HG03442 (cell line): ENCODE measurements around the gene SYNE2.
"Not testable (repeated sequence)": the region's sequence is repeated elsewhere in the genome, so short reads cannot be mapped to it uniquely, and the experiment has no call there.

Experiments used
- ATAC-seq: cut with Tn5 transposase; IDR thresholded peaks from one replicate; pipeline ENCODE4 v1.9.1; 2021; ENCODE audit warnings: mild to moderate bottlenecking, moderate library complexity; ENCODE audit not compliant: unreplicated experiment

The SYNE2 gene

DNA sequence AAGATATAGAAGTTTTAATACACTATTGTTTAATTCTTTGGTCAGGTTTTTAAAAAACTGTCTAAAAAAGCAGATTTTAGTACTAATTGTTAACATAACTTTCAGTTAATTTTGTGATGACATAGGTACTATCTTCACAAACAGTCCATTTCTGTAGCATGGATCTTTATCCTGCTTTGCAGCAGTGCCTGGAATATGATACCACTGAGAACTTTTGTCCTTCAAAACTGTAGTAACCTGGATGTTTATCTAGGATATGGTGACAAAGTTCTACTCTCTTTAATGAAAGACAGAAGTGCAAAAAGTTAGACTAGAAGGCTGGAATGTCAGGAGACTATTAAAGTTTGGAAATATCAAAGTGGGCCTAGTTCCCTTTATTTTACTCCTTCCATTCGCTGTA, 159.9 kb downstream of the SYNE2 start:
- ATAC-seq, result no peak

DNA sequence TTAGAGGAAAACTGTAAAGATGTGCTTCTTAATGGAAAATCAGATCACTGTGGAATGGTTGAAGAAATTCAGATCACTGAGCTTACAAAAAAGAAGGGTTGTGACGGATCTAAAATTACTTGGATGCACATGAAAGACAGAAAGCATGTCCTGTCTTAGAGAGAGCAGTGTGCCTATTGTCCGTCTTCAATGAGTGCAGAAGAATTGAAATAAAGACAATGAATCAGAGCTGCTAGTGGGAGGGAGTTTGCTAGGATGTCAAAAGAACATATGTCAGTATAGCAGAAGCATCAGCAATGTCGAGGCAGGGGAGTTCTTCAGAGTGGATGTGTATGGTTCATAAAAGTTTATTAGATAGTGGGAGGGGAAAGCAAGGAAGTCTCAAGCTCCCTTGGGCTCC, 172.7 kb downstream of the SYNE2 start:
- no peak for ATAC-seq

DNA sequence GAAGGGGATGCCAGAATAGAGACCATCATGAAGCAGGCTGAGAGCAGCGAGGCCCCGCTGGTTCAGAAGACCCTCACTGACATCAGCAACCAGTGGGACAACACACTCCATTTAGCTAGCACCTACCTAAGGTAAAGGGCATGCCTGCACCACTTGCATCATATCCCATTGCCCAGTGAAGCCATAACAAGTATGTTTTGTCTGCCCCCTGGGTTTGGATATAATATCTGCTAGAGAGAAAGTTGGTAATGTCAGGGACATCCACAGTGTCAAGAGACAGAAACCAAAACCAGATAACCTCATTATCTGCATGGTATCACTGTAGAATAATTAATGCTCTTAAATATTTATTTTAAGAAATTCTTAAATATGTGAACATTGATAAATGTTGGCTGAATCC, 173.8 kb downstream of the SYNE2 start:
- ATAC-seq, result no peak

DNA sequence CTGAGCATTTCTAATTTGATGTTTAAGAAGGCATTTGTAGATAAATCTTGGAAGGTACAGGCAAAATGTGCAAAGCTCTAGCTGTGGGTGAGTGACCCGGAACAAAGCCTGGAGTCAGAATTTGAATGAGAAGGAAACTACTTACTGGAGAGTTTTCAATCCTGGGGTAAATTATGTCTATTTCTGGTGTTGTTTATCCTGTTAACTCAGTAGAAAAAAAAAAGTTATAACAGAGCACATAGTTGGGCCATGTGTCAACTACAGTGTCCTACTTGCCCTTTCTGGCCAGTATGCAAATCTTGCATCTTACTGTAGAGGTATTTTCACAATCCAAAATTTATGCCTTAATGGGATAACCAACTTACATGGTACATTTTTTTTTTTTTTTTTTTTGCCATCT, 182.3 kb downstream of the SYNE2 start:
- ATAC-seq, result no peak

DNA sequence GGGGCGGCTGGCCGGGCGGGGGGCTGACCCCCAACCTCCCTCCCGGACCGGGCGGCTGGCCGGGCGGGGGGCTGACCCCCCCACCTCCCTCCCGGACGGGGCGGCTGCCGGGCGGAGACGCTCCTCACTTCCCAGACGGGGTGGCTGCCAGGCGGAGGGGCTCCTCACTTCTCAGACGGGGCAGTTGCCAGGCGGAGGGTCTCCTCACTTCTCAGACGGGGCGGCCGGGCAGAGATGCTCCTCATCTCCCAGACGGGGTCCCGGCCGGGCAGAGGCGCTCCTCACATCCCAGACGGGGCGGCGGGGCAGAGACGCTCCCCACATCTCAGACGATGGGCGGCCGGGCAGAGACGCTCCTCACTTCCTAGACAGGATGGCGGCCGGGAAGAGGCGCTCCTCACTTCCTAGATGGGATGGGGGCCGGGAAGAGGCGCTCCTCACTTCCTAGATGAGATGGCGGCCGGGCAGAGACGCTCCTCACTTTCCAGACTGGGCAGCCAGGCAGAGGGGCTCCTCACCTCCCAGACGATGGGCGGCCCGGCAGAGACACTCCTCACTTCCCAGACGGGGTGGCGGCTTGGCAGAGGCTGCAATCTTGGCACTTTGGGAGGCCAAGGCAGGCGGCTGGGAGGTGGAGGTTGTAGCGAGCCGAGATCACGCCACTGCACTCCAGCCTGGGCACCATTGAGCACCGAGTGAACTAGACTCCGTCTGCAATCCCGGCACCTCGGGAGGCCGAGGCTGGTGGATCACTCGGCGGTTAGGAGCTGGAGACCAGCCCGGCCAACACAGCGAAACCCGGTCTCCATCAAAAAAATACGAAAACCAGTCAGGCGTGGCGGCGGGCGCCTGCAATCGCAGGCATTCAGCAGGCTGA, 185.3 kb downstream of the SYNE2 start:
- ATAC-seq, result not testable (repeated sequence)

DNA sequence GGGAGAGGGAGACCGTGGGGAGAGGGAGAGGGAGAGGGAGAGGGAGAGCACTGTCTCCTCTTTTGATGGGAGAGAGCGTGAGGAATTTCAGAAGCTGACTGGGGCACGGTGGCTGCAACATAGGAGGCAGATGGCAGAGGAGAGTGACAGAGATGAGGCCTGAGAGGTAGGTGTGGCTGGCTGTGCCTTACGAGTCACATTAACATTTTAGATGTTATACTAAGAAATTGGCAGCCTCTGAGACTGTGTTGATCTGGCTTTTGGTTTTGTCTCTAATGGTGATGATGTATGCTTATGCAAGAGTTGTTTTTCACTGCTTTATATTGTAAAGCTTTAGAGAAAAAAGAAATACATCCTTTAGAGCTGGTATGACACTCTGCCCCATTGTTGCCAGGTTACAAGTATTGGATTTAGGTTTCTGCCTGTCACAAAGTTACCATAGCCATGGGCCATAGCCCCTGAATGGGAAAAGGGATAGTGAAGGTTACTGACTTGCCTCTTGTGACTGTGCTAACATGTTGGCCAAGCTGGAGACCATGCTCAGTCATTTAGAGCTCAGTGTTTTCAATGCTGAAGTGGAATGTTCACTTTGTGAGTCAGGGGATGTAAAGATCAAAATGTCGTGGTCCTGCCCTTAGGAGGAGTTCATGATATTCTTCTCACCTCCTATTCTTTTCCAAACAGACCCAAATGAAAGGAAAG, 186.2 kb downstream of the SYNE2 start:
- no peak for ATAC-seq

DNA sequence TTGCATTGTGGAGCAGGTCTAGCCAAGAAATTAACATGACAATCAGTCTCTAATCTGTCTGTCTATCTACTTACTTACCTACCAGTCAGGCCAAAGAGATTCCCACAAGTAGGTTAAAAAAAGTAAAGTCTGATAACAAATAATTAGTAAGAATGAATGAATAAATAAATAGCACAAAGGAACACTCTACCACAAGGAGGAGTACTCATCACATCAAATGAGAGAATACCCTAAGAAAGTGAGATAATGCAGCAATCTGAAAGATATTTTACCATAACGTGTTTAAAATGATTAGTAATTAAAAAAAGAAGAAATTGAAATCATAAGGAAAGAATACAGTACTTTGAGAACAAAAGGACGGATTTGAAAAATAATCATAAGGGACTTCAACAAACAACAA, 187.2 kb downstream of the SYNE2 start:
- no peak for ATAC-seq

DNA sequence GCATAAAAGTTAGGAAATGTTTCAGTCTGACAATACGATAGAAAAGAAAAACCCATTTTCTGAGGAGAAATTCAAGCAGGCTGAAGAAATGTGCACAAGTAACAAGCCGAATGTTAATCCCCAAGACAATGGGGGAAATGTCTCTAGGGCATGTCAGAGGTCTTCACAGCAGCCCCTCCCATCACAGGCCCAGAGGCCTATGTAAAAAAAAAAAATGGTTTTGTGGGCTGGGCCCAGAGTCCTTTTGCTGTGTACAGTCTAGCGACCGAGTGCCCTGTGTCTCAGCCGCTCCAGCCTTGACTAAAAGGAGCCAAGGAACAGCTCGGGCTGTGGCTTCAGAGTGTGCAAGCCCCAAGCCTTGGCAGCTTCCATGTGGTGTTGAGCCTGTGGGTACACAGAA, 190.5 kb downstream of the SYNE2 start:
- ATAC-seq, result not testable (repeated sequence)

DNA sequence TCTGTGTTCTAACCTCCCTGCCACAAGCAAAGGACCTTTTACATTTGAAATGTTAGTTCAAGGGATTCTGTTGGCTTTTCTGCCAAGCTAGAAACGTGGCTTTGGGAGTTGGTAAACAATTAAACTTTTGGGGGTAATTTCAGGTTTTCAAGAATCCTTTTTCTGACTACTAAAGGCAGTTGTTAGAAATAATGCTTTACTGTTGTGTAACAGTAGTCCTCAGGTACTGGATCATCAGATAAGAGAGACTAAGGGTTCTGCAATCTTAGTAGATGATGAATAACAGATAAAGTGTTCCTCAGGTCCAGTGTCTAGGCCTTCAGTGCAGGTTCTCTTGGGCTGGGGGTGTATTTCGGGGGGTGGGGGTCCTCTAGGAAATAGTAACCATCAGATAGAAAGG, 192.3 kb downstream of the SYNE2 start:
- no peak for ATAC-seq

DNA sequence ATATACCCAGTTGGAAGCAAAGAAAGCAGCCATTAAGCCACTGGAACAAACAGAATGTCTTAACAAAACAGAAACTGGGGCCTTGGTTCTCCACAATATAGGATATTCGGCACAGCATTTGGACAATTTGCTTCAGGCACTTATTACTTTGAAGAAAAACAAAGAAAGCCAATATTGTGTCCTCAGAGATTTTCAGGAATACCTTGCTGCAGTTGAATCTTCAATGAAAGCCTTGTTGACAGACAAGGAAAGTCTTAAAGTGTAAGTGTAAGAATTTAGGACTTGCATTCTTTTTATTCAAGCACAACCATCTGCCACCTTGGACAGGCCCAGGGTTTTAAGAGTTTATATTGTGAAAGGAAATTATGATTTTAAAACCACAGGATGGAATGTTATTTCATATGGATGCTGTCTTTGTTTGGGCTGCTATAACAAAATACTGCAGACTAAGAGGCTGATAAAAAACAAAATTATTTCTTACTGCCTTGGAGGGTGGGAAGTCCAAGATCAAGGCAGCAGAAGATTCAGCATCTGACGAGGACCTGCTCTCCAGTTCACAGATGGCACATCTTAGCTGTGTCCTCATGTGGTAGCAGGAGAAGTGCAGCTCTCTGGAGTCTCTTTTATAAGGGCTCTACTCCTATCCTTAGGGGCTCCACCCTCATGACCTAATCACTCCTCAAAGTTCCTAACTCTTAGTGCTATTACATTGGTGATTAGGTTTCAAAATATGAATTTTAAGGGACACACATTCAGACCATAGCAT, 197.0 kb downstream of the SYNE2 start:
- ATAC-seq, result no peak

DNA sequence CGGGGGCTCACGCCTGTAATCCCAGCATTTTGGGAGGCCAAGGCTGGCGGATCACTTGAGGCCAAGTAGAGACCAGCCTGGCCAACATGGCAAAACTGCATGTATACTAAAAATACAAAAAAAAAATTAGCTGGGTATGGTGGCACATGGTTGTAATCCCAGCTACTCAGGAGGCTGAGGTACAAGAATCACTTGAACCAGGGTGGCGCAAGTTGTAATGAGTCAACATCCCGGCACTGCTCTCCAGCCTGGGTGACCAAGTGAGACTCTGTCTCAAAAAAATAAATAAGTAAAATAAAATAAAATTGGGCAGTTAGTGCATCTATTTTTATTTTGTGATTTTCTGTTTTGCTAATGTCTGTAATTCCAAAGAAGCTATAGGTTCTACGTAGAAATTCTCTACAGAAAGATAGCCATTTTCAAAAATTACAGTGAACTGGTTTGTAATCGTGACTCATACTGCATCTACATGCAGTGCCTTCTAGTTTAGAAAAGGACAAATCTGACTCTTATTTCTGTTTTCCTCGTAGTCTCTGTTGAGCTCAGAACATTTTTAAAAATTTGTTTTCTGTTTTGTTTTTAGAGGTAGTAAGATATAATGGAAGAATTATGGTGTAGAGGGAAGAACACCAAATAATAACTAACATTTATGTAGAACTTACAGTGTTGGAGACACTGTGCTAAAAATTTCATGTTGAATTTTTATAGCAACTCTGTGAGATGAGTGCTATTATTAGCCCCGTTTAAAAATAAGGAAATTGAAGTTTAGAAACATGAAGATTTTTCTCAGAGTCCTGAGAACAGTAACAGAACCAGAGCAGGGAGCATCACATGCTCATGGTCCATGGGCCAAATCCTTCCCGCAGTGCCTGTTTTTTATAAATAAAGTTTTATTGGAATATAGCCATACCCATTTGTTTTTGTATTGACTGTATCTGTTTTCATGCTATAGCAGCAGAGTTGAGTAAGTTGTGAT, 201.2 kb downstream of the SYNE2 start:
- ATAC-seq, result no peak

DNA sequence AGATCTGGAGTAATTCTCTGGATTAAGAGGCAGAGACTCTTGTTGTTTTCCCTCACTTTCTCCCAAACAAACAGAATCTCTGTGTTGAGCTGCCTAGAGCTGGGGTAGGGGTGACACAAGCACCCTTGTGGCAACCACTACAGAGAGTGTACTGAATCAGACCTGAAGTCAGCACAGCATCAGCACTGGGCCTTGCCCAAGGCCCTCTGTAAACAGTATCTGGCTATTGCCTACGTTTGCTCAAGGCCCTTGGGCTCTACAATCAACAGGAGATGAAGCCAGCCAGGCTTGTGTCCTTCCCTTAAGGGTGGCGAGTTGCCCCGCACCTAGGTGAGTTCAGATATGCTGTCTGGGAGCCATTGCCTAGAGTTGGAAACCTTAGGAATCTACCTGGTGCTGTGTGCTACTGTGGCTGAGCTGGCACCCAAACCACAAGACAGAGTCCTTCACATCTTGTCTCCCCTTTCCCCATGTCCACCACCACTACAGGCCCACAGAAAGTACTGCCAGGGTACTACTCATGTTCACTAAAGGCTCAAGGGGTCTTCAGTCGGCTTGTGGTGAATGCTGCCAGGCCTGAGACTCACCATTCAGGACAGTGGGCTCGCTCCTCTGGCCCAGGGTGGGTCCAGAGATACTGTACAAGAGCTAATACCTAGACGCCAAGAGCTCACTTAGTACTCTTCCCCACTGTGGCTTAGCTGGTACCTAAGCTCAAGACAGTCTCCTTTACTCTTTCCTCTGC, 206.8 kb downstream of the SYNE2 start:
- no peak for ATAC-seq

DNA sequence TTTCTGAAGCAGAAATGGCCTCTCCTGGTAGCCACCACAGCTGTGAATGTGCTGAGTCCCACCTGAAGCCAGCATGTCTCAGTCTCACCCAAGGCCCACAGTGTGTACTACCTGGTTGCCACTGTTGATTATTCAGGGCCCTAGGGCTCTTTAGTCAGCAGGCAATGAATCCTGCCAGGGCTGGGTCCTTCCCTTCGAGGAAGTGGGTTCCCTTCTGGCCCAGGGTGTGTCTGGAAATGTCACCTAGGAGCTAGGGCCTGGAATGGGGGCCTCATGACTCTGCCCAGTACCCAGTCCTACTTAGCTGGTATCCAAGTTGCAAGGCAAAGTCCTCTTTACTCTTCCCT, 207.4 kb downstream of the SYNE2 start:
- ATAC-seq, result no peak

DNA sequence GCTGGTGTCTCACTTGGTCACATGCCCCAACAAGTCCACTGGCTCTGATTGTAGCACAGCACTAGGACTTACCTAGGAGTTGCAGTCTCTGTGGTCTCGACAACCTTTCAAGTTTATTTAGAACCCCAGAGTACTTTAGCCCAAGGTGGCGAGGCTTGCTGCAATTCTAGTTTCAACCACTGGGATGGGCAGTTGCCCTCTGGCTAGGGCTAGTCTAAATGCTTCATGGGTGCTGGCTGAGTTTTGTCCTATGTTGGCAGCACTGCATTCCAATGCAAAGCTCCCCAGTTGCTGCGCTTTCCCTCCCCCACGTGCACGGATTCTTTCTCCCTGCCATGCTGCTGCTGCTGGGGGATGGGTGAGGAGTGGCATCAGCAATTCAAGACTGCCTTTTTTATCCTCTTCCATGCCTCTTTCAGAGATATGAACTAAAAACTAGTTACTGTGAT, 207.9 kb downstream of the SYNE2 start:
- no peak for ATAC-seq

DNA sequence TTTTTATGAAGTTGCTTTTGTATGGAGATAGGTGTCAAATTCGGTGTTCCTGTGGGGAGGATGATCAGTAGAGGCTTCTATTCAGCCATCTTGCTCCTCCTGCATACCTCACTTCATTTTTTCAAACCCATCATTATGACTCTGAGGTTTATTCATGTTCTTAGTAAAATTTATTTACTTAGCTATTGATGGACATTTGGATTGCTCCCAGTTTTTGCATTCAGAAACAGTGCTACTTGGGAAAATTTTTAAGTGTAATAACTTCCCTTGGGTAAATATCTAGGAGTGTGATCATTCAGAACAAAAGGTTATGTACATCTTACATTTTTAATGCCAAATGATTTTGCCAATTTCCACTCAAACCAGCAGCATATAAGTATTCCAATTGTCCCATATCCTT, 208.3 kb downstream of the SYNE2 start:
- no peak for ATAC-seq

DNA sequence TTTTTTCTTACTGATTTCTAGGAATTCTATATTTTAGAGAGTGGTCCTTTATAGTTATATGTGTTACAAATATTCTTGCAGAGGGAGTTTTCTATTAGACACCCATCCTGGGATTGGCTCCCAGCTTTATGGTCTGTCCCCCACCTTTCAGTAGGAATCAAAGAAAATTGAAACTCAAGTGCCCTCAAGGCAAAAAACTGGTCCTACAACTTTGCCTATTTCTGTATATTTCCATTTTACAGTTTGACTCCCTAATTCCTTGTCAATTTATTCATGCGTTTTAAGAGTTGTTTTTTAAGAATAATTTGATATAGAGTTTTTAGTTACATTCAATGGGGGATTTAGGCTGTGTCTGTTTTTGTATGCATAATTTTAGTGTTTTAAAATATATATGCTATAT, 208.9 kb downstream of the SYNE2 start:
- ATAC-seq, result no peak

DNA sequence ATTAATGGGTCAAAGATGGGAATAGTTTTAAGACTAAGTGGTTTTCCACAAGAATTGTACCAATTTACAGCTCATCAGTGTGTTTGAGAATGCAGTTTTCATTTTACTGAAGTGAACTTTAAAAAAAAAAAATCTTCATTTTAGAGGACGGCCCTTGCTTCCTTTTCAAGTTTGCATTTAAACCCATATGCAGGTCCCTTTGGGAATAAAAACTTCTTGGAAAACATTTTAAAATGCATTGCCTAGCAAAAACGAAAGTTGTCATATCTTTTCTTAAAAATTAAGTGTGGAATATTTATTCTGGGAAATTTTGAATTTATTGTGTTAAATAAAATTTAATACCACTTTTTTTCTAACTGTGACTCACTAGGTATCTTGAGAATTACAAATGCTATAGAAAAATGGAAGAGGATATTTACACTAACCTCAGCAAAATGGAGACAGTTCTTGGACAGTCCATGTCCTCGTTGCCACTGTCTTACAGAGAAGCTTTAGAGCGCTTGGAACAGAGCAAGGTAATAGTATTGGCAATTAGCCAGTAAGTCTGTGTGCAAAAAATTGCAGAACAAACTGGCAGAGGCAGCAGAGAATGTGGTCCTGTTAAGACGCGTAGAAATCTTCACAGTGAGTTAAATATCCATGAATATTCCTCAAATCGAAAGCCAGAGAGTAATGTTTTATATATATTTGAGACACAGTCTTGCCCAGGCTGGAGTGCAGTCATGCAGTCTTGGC, 209.7 kb downstream of the SYNE2 start:
- no peak for ATAC-seq

DNA sequence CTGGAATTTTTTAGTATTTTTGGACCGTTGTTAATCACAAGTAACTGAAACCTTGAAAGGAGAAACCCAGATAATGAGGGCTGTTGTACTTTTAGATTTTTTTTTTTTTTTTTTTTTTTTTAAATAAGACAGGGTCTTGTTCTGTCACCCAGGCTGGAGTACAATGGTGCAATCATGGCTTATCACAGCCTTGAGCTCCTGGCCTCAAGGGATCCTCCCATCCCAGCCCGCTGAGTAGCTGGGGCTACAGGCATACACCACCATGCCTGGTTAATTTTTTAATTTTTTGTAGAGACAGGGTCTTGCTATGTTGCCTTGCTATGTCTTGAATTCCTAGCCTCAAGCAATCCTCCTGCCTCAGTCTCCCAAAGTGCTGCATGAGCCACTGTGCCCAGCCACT, 211.6 kb downstream of the SYNE2 start:
- ATAC-seq, result no peak
